Measurements from ENCODE around the gene SYTL2. TPM values are rescaled to one million over a fixed set of nuclear protein-coding genes. Genes with fewer than 3 reads are reported as not detected.

Gene SYTL2
- total RNA-seq, 1 experiment from 2014 or later = 5.2 TPM

- H3K18ac ChIP-seq (ENCODE audit: insufficient read length, low read depth, low read length) = no peak overlapping the region
- no peak overlapping the region for H4K8ac ChIP-seq (replicated peaks; ENCODE audit: insufficient read length, low read depth, low read length)
- H3K27ac ChIP-seq (ENCODE audit: insufficient read length, low read depth, low read length) = no peak overlapping the region
- H2AFZ ChIP-seq (ENCODE audit: low read length) = no peak overlapping the region
- no peak overlapping the region for H2BK120ac ChIP-seq (ENCODE audit: low read depth, low read length, poor library complexity, severe bottlenecking)
- no peak overlapping the region for H3T11ph ChIP-seq (ENCODE audit: low read length)
- peaks cover 11% of the 10 kb centered on the region for H3K4me1 ChIP-seq (ENCODE audit: insufficient read depth, low read length)
- no peak for DNase-seq
- no peak overlapping the region for H4K5ac ChIP-seq (ENCODE audit: insufficient read length, low read depth, low read length)
- no CpG with 5 or more reads among the region's 2 CpGs for WGBS (ENCODE audit: extremely low coverage, insufficient read length, low lambda C conversion rate)
- no peak overlapping the region for H3K4ac ChIP-seq (ENCODE audit: low read depth, low read length)
- H4K91ac ChIP-seq (ENCODE audit: insufficient read length, low read depth, low read length) = no peak overlapping the region
- no peak overlapping the region for H2AK5ac ChIP-seq (ENCODE audit: insufficient read length, low read length)
- no peak for TF ChIP-seq CTCF (conservative IDR thresholded peaks at IDR 0.05)
- no peaks in the 10 kb centered on the region for H3K9me3 ChIP-seq (ENCODE audit: control insufficient read depth, low read depth, low read length)
- no peaks in the 10 kb centered on the region for H3K23me2 ChIP-seq (ENCODE audit: insufficient read length, low read depth, low read length, poor library complexity, severe bottlenecking)
- no peak overlapping the region for H2BK15ac ChIP-seq (ENCODE audit: low read depth, low read length)
- no peaks in the 10 kb centered on the region for H3K79me1 ChIP-seq (ENCODE audit: insufficient read depth, low read depth, low read length, poor library complexity, severe bottlenecking)
- H2BK12ac ChIP-seq (ENCODE audit: insufficient read length, low read depth, low read length) = no peak overlapping the region
- H2BK5ac ChIP-seq (ENCODE audit: insufficient read length, low read length) = no peak overlapping the region
- no peaks in the 10 kb centered on the region for H3K27me3 ChIP-seq (ENCODE audit: insufficient read depth, low read length)
- Mint-ChIP-seq H3K27ac (no peak overlapping the region), H3K36me3 (ENCODE audit: insufficient read depth in 1 of 3, low read depth in 3 of 3) (no peaks in the 10 kb centered on the region), H3K9me3 (no peaks in the 10 kb centered on the region), H3K4me3 (no peak overlapping the region), H3K4me1 (peaks cover 40 to 54% of the 10 kb centered on the region in 2 experiments), H3K27me3 (ENCODE audit: low read depth) (peaks cover 2% of the 10 kb centered on the region; the same call in 1 of the 2 replicates)
- no peak overlapping the region for H3K56ac ChIP-seq (ENCODE audit: insufficient read length, low read depth, low read length)
- no peaks in the 10 kb centered on the region for H4K20me1 ChIP-seq (ENCODE audit: control insufficient read depth, insufficient read depth, insufficient read length)
- no peak overlapping the region for H3K4me2 ChIP-seq (ENCODE audit: insufficient read depth, insufficient read length, low read length)
- H3K14ac ChIP-seq (ENCODE audit: insufficient read depth, low read length) = no peak overlapping the region
- H3K23ac ChIP-seq (ENCODE audit: insufficient read length, low read depth, low read length) = no peak overlapping the region
- H3K9ac ChIP-seq (ENCODE audit: extremely low read depth, insufficient read length, low read length) = no peak overlapping the region
- no peak overlapping the region for H2BK20ac ChIP-seq (ENCODE audit: low read depth, low read length, poor library complexity, severe bottlenecking)
- H3K79me2 ChIP-seq (ENCODE audit: insufficient read depth, low read length) = no peaks in the 10 kb centered on the region
Measured at GRCh38 chr11:85746670-85747069, 64.3 kb downstream of the SYTL2 start.
